ENCODE data around the gene ATP11C.
"Not testable (repeated sequence)": the region's sequence is repeated elsewhere in the genome, so short reads cannot be mapped to it uniquely, and the experiment has no call there.

ATP11C gene

DNA sequence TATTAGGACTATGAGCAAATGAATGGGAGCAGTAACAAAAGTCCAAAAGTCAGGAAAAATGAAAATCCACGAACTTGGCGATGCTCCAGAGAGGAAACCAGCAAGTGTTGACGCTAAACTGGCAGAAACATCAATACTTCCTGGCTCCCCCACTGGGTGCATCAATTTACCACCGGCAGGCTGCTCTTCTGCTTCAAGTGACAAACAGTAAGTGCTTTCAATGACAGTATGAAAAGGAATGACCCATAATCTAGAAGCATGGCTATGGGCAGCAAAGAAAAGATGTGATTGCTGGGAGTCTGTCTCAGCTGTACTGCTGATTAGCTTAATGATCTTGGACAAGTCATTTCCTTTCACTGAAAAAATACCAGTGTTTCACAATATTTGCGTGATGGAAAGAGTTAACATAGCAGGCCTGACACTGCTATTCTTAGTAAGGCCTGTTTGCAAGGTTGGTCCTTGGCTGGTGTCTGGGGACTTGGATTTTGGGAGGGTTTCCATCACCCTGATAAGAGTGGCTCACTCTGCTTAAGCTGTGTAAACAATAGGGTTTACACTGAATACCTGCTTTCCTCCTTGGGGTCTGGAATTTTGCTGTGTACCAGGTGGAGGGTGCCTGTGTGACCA, 8.7 kb downstream of the ATP11C start:
- no peak for DNase-seq

DNA sequence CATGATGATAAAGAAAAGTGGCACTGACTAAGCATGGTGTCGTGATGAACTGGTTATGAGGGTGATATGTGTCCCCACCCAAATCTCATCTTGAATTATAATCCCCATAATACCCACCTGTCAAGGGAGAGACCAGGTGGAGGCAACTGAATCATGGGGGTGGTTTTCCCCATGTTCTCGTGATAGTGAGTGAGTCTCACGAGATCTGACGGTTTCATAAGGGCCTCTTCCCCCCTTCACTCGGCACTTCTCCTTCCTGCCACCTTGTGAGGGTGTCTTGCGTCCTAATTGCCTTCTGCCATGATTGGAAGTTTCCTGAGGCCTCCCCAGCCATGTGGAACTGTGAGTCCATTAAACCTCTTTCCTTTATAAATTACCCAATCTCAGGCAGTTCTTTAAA, 11.7 kb downstream of the ATP11C start:
- not testable (repeated sequence) for DNase-seq

DNA sequence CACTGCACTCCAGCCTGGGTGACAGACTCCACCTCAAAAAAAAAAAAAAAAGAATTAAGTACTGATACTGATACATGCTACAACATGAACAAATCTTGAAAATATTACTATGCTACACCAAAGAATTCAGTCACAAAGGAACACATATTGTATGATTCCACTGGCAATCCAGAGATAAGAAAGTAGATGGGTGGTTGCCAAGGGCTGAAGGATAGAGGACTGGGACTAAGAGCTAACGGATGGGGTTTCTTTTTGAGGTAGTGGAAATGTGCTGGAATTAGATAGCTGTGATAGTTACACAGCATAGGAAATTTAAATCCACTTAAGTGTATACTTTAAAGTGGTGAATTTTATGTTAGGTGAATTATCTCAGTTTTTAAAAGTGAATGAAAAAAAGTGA, 12.5 kb downstream of the ATP11C start:
- no peak for DNase-seq

DNA sequence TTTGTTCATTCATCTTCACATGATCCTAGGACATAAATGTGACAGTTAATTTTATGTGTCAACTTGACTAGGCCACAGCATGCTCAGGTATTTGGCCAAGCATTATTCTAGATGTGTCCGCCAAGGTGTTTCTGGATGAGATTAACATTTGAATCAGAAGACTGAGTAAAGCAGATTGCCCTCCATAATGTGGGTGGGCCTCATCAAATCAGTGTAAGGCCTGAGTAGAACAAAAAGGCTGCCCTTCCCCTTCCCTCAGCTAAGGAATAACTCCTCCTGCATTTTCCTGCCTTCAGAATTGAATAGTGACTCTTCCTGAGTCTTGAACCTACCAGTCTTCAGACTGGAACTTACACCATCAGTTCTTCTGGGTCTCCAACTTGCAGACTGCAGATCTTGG, 18.4 kb downstream of the ATP11C start:
- DNase-seq, result no peak

DNA sequence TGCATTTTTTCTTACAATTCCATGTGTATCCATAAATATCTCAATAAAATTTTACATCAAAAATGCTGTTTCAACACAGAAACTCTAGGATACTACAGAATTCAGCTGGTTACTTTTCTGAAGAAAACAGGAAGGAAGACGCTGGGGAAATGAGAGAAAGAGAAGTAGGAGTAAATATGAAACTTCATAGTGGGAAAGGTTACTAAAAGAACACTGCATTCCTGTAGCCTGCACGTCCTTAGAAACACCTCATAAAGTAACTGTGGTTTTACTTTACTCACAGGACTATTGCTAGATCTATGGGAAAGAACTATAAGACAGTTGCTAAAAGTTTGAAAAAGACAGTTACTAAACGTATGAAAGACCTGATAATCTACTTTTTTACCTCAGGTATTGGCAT, 23.1 kb downstream of the ATP11C start:
- no peak for DNase-seq

DNA sequence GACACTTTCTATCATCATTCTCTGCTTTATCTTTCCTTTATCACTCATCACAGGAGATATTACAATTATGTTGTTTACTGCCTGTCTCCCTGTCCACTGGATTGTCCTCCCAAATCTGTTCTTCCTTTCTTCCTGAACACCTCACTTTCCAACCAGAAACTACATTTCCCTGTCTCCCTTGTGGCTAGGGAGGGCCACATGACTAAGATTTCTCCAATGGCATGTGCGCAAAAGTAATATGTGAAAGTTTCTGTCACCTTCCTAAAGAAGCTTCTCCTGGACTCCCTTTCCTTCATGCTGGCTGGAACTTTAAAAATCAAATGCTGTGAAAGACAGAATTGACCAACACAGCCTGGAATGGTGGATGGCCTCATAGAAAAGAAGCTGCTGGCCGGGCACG, 25.8 kb downstream of the ATP11C start:
- no peak for DNase-seq

DNA sequence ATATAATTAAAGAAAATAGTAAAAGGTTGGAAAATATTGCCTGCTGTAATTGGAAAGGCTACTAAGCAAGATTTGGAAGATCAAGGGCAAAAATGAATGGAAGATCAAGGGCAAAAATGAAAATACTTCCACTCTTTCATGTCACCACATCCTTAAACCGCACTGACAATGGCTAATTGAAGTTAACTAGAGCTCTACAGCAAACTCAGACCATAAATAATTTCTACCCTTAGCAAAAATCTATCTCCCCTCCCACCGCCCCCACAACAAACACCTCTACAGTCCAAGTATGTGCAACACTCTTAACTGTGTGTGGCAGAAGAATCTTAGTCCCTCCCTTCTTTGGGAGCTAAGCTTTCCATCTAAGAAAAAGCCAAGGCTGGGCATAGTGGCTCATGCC, 27.1 kb downstream of the ATP11C start:
- DNase-seq, result no peak

DNA sequence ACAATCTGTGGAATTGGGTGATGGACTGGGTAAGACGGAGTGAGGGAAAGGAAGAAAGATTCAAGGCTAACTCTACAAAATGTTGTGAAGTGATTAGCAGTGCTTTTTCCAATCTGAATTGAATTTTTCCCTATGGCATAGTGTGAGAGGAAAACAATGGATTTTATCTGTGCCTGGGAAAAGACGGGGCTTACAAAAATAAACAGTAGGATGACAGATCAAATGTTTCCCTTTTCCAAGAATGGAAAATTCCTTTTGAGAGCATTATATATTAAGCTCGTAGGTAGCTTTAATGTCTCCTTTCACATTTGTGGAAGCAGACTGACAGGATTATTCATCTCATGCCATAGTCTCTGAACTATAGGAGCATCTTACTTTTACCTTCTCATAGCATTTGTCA, 27.8 kb downstream of the ATP11C start:
- DNase-seq, result no peak

DNA sequence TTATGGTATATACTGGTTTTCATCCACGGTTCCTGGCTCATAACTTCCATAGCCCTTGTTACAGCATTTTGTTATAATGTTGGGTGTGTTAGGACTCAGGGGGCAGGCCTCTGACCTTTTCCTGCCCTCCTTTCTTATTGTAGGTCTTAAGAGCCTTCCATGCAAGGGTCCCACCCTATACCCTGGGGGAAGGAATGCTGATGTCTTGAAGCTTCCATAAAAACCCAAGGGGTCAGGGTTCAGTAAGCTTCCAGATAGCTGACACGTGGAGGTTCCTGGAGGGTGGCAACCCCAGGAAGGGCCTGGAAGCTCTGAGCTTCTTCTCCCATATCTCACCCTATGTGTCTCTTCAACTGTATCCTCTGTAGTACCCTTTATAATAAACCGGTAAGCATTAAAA, 29.6 kb downstream of the ATP11C start:
- no peak for DNase-seq

DNA sequence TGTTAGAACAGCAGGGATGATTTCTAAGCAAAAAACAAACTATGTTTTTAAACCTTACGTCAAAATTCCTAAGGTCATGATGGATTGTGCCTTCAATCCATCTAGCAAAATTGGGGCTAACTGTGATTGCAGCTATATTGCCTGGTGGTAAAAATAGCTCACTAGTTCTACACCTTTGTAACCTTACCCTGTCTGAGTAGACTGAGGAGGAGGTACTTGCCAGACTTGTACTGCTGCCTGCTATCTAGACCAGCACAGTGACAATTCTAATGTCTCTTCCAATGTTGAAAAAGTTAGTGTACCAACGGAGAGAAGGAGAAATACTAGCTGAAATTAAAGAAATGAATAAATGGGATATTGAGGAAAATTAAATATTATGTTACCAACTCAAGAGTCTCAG, 30.3 kb downstream of the ATP11C start:
- no peak for DNase-seq

DNA sequence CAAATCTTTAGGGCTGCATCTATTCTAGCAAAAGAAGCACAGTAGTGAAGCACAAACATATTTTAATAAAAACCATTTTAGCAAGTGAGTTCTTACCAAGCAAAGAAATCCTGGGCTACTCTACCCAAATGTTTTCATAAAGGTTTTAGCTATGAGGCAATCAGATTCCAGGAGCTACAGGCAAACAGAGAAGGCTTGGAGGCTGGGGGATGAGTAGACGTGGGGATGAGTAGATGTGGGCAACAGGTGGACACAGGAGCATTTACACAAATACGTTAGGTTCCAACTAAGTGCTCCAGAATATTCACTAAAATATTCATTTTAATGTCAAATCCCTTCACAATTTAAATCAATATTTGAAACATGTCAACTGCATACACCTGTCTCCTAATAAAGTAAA, 34.5 kb downstream of the ATP11C start:
- no peak for DNase-seq

DNA sequence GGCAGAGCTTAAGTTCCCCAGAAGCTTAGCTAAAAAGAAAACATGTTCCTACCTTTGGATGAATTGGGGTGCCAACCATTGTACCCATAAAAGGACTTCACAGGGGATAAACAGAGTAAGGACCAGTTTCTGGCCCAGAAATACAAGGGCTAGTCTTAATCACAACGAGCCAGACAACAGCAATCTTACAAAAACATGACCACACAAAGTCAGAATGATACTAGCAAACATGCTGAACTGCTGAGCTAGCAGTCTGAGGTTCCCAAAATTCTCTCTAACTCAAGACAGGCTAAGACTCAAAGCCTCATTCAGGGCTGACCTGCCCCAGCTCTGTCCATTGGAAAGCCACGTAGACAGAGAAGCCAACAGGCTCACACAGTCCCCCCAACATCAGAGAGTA, 40.3 kb downstream of the ATP11C start:
- DNase-seq, result no peak

DNA sequence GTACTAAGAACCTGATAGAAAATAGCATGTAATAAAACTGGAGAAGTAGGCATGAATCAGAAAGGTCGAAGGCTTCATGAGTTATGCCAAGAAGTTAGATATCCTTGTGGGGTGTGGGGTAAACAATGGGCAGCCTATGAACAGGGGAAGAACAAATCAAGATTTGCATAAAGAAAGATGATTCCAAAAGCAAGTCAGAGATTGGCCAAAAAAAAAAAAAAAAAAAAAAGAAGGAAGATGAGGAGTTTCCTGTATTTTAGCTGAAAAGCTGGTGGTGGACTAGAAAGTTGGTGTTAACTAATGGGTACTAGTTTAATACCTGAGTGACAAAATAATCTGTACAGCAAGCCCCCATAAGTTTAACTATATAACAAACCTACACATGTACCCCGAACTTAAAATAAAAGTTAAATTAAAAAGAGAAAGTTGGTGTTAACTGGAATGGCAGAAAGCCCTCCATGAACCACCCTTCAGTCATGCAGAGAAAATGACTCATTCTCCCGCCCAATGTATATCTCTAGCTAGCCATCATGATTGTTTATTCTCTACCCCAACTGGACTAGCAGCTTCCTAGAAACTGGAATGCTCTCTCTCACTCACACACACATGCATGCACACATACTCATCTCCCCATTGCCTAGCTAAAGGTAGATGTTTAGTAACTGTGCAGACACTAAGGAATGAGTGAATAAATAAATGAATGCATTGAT, 41.7 kb downstream of the ATP11C start:
- DNase-seq, result no peak

DNA sequence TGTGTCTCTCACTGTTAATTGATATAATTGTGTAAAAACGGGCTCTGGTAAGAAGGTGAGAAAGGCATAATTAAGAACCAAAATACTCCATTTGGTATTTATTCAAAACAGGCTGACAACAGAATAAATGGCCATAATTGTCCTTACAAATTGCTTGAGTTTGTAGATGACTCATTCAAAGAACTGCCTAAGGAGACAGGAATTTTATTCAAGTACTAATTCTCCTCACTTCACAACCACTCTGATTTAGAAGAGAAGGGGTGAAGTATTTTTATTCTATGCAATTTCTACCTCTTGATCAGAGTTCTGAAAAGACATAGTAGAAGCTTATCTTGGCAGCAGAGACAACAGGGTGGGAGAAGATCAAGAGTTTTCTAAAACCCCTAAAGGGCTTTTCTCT, 43.1 kb downstream of the ATP11C start:
- DNase-seq, result no peak

DNA sequence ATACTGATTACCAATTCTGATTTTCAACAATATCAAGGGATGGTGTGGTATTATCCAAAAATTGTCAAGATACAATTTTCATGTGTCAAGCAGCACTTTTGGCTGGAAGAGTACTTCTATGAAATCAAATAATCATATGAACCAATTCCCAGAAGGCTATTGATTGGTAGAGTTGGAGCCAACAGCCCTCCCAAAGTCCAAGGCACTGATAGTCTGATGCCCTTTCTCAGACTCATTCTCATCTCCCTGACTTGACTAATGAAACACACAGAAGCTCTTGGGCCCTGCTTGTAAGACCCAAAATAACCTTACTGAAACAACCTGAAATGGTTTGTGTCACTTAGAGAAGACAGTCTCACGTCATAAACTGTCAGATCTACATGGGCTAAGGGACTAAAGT, 48.9 kb downstream of the ATP11C start:
- no peak for DNase-seq

DNA sequence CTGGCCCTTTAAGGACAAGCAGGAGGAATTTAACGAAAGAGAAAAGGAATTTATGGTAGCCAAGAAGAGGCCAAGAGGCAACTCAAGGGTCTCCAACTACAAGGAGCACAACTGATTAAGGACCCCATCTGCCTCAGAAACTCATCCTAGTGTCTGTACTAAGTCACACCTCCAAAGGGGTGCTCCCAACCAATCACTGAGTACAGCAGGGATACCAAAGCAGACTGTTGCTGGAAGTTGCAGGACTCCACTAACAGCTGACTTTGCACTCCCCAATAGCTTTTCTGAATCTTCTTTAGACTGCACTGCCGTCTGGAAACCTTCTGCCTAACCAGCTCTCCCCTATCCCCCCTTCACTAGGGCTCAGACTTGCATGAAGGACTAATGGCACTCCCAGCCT, 50.6 kb downstream of the ATP11C start:
- DNase-seq, result no peak

DNA sequence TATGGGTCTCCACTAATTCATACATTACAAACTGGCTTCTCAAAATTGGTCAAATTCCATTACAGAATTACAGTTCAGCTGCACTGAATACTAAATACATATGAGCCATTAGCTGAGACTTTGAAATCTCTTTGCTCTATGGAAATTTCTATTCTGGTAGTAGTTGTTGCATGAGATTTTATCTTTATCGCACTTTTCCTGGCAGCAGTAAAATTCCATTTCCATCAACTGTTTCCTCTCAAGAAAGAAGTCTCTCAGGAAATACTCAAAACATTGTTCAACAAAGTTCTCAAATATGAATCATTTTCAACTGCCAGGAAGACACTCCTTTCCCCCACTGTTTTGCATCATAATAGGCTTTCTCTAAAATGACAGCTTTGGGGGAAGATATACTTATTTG, 51.3 kb downstream of the ATP11C start:
- no peak for DNase-seq

DNA sequence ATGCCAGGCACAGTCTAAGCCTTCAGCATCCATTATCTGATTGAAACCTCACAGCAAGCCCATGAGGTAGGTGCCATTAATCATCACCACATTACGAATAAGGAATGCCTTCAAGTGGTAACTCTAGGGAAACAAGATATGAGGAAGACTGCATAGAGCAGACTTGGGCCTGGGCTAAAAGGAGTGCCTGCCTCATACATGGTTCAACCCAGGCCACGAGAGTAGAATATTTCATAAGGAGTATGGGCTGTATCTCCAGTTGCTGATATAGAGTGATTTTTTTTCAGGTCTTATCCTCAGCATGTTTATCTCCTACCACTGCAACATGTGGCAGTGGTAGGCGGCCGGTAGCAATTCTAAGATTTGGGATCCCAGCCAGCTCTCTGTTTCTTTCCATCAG, 51.7 kb downstream of the ATP11C start:
- no peak for DNase-seq

DNA sequence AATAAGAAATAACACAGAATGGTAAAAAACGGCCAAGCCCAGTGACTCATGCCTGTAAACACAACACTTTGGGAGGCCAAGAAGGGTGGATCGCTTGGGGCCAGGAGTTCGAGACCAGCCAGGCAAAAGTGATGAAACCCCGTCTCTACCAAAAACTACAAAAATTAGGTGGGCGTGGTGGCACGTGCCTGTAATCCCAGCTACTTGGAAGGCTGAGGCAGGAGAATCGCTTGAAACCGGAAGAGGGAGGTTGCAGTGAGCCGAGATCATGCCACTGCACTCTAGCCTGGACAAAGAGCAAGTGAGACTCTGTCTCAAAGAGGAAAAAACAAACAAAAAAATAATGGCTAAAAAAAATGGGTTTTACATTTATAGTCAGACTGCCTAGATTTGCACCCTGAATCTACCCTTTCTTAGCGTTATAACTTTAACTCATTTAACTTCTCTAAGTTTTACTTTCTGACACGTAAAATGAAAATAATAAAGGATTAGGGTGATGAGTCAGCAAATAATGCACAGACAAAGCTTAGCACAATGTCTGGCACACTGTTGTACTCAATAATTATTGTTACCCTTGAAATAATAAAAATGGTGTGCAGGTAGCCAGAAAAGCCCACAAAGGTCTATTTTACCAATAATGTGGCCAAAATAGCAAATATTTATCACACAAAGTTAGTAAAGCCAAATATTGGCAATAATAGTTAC, 55.0 kb downstream of the ATP11C start:
- no peak for DNase-seq

DNA sequence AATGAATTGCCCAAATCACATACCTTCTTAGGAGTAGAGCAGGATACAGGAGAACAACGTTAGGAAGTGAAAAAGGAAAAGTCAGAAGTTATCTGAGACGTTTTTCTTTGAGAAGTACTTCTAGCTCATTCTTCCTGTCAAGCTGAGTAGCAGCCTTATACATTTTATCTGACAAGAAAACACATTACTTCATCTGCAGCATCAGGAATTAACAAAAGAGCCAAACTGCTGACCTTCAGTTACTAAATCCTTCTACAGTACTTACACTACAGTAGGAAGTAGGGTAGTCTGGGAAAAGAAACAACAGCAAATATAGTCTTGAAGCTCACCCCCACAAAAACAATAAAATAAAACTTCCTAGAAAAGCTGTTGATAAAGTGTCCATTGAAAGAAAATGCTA, 57.0 kb downstream of the ATP11C start:
- no peak for DNase-seq

DNA sequence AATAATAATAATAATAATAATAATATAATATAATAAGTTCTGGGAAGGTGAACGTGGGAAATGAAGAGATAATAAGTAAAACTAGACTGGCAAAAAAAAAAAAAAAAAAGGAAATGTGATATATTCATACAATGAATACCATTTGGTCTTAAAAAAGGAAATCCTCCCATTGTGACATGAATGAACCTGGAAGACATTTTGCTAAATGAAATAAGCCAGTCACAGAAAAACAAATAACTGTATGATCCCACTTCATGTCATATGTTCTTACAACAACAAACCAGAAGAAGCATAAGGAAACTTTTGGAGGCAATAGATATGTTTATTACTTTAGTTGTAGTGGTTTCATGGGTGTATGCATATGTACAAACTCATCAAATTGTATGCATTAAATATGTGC, 63.1 kb downstream of the ATP11C start:
- no peak for DNase-seq

DNA sequence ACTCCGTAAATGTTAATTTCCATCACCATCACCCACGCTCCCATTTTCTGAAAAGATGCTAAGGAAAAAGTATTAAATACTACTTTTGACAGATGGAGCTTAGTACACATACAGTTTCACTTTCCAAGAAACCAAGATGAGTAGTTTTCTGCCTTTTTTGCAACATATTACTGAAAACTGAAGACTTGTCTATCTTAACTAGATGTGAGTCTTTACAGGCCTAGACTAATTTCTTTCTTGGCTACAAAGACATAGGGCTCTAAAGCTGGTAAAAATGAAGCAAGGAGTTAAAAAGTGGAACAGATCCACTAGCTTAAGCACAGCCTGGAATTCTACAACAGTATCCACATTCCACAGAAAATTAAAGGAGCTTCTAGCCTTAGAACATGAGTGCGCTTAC, 68.2 kb downstream of the ATP11C start:
- no peak for DNase-seq

DNA sequence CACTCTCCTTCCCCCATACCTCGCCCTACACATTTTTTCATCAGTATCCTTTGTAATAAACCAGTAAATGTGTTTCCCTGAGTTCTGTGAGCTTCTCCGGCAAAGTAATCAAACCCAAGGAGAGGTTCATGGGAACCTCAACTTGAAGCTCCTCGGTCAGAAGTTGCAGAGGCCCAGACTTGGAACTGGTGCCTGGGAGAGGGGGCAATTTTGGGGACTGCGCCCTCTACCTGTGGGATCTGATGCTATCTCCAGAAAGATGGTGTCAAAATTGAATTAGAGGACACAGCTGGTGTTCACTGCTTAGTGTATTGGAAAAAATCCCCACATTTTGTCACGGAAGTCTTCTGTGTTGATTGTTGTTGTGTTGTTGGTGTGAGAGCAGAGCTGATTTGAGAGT, 70.6 kb downstream of the ATP11C start:
- no peak for DNase-seq

DNA sequence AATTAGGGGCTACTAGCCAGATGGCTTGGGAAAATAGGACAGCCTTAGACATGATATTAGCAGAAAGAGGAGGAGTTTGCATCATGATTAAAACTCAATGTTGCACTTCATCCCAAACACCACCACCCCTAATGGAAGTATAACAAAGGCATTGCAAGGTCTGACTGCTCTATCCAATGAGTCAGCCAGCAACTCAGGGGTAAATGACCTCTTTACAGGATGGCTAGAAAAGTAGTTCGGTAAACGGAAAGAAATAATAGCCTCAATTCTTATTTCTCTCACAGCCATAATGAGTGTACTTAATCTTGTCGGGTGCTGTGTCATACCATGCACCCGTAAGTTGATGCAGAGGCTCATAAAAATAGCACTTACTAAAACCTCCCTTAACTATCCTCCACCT, 76.0 kb downstream of the ATP11C start:
- not testable (repeated sequence) for DNase-seq

DNA sequence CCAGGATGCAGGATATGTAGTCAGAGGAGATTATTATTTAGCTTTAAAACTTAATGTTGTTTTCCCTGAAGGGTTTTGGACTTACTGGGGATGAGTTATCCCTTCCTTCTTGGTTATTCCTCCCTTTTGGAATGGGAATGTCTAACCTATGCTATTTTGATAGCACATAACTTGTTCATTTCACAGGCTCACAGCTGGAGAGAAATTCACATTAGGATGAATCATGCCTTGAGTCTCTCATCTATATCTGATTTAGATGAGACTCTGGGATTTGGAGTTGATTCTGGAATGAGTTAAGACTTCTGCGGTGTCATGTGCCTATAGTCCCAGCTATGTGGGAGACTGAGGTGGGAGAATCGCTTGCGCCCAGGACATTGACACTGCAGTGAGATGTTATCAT, 81.1 kb downstream of the ATP11C start:
- no peak for DNase-seq

Measured in CD4-positive, alpha-beta T cell treated with Interleukin-21 for 1 hour (primary cell).